Measurements from ENCODE around the gene LRRC46. TPM values are rescaled to one million over a fixed set of nuclear protein-coding genes. Genes with fewer than 3 reads are reported as not detected.

The LRRC46 gene
- total and polyA plus RNA-seq, 2 experiments from 2014 or later = 0.18 to 0.35 TPM

- H3K27ac ChIP-seq (ENCODE audit: low read depth) = no peak overlapping the region
- H3K4me2 ChIP-seq = no peak overlapping the region
- H3K4me1 Mint-ChIP-seq = peaks cover 28% of the 10 kb centered on the region
- H3F3A ChIP-seq (replicated peaks; ENCODE audit: low read depth) = 0 out of 2 replicates have a peak, but pooled peaks cover under 1% of the 10 kb centered on the region
- ATAC-seq (no peak), DNase-seq (ENCODE audit: low spot score) (no peak)
- H3K36me3 ChIP-seq (ENCODE audit: insufficient read depth) = no peaks in the 10 kb centered on the region
- no peak for TF ChIP-seq ZNF331 (CRISPR knock-in tag; IDR thresholded peaks at IDR 0.05; ENCODE audit: low read depth)
- no peak for TF ChIP-seq NANOG (IDR thresholded peaks at IDR 0.05; ENCODE audit: borderline replicate concordance)
- no peak for TF ChIP-seq STAT1 (IDR thresholded peaks at IDR 0.05; ENCODE audit: unreplicated experiment)
- no peak for TF ChIP-seq CREB1 (CRISPR knock-in tag; IDR thresholded peaks at IDR 0.05; ENCODE audit: low read depth)
- TF ChIP-seq, protein P1, sequence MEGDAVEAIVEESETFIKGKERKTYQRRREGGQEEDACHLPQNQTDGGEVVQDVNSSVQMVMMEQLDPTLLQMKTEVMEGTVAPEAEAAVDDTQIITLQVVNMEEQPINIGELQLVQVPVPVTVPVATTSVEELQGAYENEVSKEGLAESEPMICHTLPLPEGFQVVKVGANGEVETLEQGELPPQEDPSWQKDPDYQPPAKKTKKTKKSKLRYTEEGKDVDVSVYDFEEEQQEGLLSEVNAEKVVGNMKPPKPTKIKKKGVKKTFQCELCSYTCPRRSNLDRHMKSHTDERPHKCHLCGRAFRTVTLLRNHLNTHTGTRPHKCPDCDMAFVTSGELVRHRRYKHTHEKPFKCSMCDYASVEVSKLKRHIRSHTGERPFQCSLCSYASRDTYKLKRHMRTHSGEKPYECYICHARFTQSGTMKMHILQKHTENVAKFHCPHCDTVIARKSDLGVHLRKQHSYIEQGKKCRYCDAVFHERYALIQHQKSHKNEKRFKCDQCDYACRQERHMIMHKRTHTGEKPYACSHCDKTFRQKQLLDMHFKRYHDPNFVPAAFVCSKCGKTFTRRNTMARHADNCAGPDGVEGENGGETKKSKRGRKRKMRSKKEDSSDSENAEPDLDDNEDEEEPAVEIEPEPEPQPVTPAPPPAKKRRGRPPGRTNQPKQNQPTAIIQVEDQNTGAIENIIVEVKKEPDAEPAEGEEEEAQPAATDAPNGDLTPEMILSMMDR (conservative IDR thresholded peaks at IDR 0.05; ENCODE audit: low read depth in 2 of 2) = no peak; a peak in 1 of 4 replicates
- H3K4me1 ChIP-seq (ENCODE audit: insufficient read depth) = peaks cover 17% of the 10 kb centered on the region
- no peaks in the 10 kb centered on the region for H3K9me2 ChIP-seq (ENCODE audit: insufficient read depth)
- no peak overlapping the region; the same call in 2 of the 3 replicates for H3K4me3 Mint-ChIP-seq
- H3K27me3 Mint-ChIP-seq (ENCODE audit: insufficient read depth, low read depth, poor library complexity) = peaks cover 49% of the 10 kb centered on the region
- H2AFZ ChIP-seq = no peak overlapping the region
- no peaks in the 10 kb centered on the region for H3K79me2 ChIP-seq (replicated peaks; ENCODE audit: insufficient read depth)
- H3K27ac Mint-ChIP-seq = no peak overlapping the region
- peaks cover 5% of the 10 kb centered on the region; the same call in 1 of the 2 replicates for H4K20me1 ChIP-seq (replicated peaks; ENCODE audit: insufficient read depth)
- no peaks in the 10 kb centered on the region for H3K36me3 Mint-ChIP-seq (ENCODE audit: low read depth)
- H3K9me3 Mint-ChIP-seq = no peaks in the 10 kb centered on the region
- H3K27me3 ChIP-seq (ENCODE audit: insufficient read depth) = peaks cover 53% of the 10 kb centered on the region
- no peak overlapping the region for H3K4me3 ChIP-seq
These were observed 36.5 kb downstream of the LRRC46 start for GRCh38 chr17:47867813-47868533.

DNA sequence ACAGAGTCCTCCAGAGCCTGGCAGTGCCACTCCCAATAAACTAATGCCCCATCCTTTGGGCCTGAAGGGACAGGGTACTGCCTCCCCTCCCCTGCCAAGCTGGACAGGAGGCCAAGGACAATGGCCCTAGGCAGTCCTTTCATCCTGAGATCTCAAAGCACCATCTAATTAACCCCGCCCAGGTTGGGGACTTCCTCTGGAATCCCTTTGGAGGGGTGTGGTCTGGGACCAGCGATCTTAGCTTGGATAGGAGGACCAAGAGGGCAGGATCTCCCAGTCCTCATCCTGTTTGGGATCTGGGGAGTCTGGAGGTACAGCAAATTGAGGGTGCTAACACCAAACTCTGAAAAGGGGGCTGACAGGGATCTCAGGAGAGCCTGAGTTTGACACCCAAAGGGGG lies 37.6 kb downstream of the LRRC46 start:
- Histone ChIP-seq H3F3A (replicated peaks; ENCODE audit: low read depth) (peaks cover 6% of the 10 kb centered on the region; the same call in 1 of the 2 replicates), H3K27me3 (ENCODE audit: insufficient read depth) (peaks cover 63% of the 10 kb centered on the region), H2AFZ (no peak overlapping the region), H3K4me2 (no peak overlapping the region), H3K9me2 (ENCODE audit: insufficient read depth) (no peaks in the 10 kb centered on the region), H3K27ac (ENCODE audit: low read depth) (no peak overlapping the region), H3K4me1 (ENCODE audit: insufficient read depth) (peaks cover 28% of the 10 kb centered on the region), H3K4me3 (no peak overlapping the region), H3K79me2 (replicated peaks; ENCODE audit: insufficient read depth) (no peaks in the 10 kb centered on the region), H3K36me3 (ENCODE audit: insufficient read depth) (no peaks in the 10 kb centered on the region), H4K20me1 (replicated peaks; ENCODE audit: insufficient read depth) (peaks cover 5% of the 10 kb centered on the region; the same call in 1 of the 2 replicates)
- peak; percentile 59 for DNase-seq (ENCODE audit: low spot score)
- TF ChIP-seq, protein P1 (conservative IDR thresholded peaks at IDR 0.05; ENCODE audit: low read depth in 2 of 2) = no peak
- TF ChIP-seq REST (IDR thresholded peaks at IDR 0.05; ENCODE audit: unreplicated experiment) = no peak
- TF ChIP-seq ZNF114 (CRISPR knock-in tag; IDR thresholded peaks at IDR 0.05) = no peak
- TF ChIP-seq EZH2phosphoT487 (IDR thresholded peaks at IDR 0.05; ENCODE audit: unreplicated experiment) = no peak
- no peak for TF ChIP-seq STAT1 (IDR thresholded peaks at IDR 0.05; ENCODE audit: unreplicated experiment)
- TF ChIP-seq CREB1 (CRISPR knock-in tag; IDR thresholded peaks at IDR 0.05; ENCODE audit: low read depth) = no peak
- peaks cover 57% of the 10 kb centered on the region for H3K27me3 Mint-ChIP-seq (ENCODE audit: insufficient read depth, low read depth, poor library complexity)
- H3K4me3 Mint-ChIP-seq = no peak overlapping the region
- H3K9me3 Mint-ChIP-seq = no peaks in the 10 kb centered on the region
- H3K36me3 Mint-ChIP-seq (ENCODE audit: low read depth) = no peaks in the 10 kb centered on the region
- H3K27ac Mint-ChIP-seq = no peak overlapping the region
- ATAC-seq = no peak
- peaks cover 39% of the 10 kb centered on the region for H3K4me1 Mint-ChIP-seq

Data from GM23338 (cell line).